Vagina (tissue), 2 donors: ENCODE measurements around the gene CYP1A1. TPM values are rescaled to one million over a fixed set of nuclear protein-coding genes. Genes with fewer than 3 reads are reported as not detected.

Source experiments
- DNase-seq, 2 donors: peaks; one replicate each; pipeline ENCODE4 v3.0.0-alpha.2; 2017; ENCODE audit errors: extremely low spot score in 2 of 2
- H3K27ac ChIP-seq: fragments of 200-600 bp; sonication (generic); one replicate; pipeline ENCODE4 v1.5.1; 2019
- H3K27me3 ChIP-seq: fragments of 200-600 bp; sonication (generic); one replicate; pipeline ENCODE4 v1.5.1; 2019
- H3K36me3 ChIP-seq, 2 donors: fragments of 200-600 bp; sonication (generic); one replicate each; pipeline ENCODE4 v1.5.1; 2017 to 2019
- H3K4me1 ChIP-seq: fragments of 200-600 bp; sonication (generic); one replicate; pipeline ENCODE4 v1.5.1; 2019
- H3K4me3 ChIP-seq, 2 donors: fragments of 200-600 bp; sonication (generic); 1 replicate in 1 of 2; 2 replicates in 1 of 2; pipeline ENCODE4 v1.5.1; 2016 to 2019
- H3K9me3 ChIP-seq: fragments of 200-600 bp; sonication (generic); one replicate; pipeline ENCODE4 v1.5.1; 2019
- POLR2A ChIP-seq, 2 donors: fragments of 450-650 bp; IDR thresholded peaks; one replicate each; pipeline ENCODE4 v1.6.1; 2017; ENCODE audit warnings: antibody characterized with exemption in 2 of 2, mild to moderate bottlenecking in 2 of 2, moderate library complexity in 2 of 2
- POLR2AphosphoS5 ChIP-seq, 2 donors: sonication (generic); formaldehyde crosslinking; IDR thresholded peaks; one replicate each; pipeline ENCODE4 v1.9.0; 2017; ENCODE audit warnings: antibody characterized with exemption in 2 of 2, mild to moderate bottlenecking in 2 of 2, low read depth in 1 of 2; ENCODE audit not compliant: insufficient read depth in 1 of 2
- intact Hi-C: fragments of 100-400 bp; cut with DNase I; formaldehyde crosslinking; loops from one replicate; pipeline ENCODE4 v1.15.1; 2023
- total RNA-seq: library from RNA; depleted of rRNA; stranded (reverse); fragments of >200 nt; gene quantifications from one replicate; pipeline ENCODE4 v1.2.3, GENCODE V29; 2016
- TF ChIP-seq, protein P1 (sequence below), 3 experiments: fragments of 450-650 bp in 2 of 3; fragments of 200-600 bp in 1 of 3; sonication (generic) in 1 of 3; IDR thresholded peaks; one replicate each; pipeline ENCODE4 v1.5.1; 2017 to 2019; ENCODE audit warnings: antibody characterized with exemption in 3 of 3, mild to moderate bottlenecking in 2 of 3, moderate library complexity in 2 of 3

The CYP1A1 gene
- total RNA-seq, 1 donor from 2014 or later = 1.5 TPM

DNA sequence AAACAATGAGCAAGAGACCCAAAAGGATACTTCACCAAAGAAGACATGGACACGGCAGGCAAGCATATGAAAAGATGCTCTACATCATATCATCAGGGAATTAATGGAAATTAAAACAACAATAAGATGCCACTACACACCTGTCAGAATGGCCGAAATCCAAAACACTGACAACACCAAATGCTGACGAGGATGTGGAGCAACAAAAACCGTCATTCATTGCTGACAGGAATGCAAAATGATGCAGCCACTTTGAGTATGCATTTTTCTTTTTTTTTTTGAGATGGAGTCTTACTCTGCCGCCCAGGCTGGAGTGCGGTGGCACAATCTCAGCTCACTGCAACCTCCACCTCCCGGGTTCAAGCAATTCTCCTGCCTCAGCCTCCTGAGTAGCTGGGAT lies 48.5 kb downstream of the CYP1A1 start:
- peaks cover 0 to 24% of the 10 kb centered on the region in 2 donors for H3K36me3 ChIP-seq
- DNase-seq = no peak
- TF ChIP-seq, protein P1, sequence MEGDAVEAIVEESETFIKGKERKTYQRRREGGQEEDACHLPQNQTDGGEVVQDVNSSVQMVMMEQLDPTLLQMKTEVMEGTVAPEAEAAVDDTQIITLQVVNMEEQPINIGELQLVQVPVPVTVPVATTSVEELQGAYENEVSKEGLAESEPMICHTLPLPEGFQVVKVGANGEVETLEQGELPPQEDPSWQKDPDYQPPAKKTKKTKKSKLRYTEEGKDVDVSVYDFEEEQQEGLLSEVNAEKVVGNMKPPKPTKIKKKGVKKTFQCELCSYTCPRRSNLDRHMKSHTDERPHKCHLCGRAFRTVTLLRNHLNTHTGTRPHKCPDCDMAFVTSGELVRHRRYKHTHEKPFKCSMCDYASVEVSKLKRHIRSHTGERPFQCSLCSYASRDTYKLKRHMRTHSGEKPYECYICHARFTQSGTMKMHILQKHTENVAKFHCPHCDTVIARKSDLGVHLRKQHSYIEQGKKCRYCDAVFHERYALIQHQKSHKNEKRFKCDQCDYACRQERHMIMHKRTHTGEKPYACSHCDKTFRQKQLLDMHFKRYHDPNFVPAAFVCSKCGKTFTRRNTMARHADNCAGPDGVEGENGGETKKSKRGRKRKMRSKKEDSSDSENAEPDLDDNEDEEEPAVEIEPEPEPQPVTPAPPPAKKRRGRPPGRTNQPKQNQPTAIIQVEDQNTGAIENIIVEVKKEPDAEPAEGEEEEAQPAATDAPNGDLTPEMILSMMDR (IDR thresholded peaks at IDR 0.05) = no peak
- no peak for TF ChIP-seq POLR2AphosphoS5 (IDR thresholded peaks at IDR 0.05; ENCODE audit: insufficient read depth in 1 of 2, low read depth in 1 of 2)
- TF ChIP-seq POLR2A (IDR thresholded peaks at IDR 0.05) = no peak
- no peaks in the 10 kb centered on the region for H3K27me3 ChIP-seq
- no peak overlapping the region for H3K27ac ChIP-seq
- intact Hi-C loops = no loop called here
- no peaks in the 10 kb centered on the region for H3K9me3 ChIP-seq
- H3K4me3 ChIP-seq = no peak overlapping the region
- H3K4me1 ChIP-seq = no peaks in the 10 kb centered on the region

- Histone ChIP-seq H3K4me3 (no peak overlapping the region), H3K4me1 (no peaks in the 10 kb centered on the region), H3K36me3 (peaks cover 0 to 37% of the 10 kb centered on the region in 2 donors), H3K27me3 (no peaks in the 10 kb centered on the region), H3K27ac (no peak overlapping the region), H3K9me3 (no peaks in the 10 kb centered on the region)
- DNase-seq = no peak
- TF ChIP-seq POLR2AphosphoS5 (IDR thresholded peaks at IDR 0.05; ENCODE audit: insufficient read depth in 1 of 2, low read depth in 1 of 2) = no peak
- no peak for TF ChIP-seq POLR2A (IDR thresholded peaks at IDR 0.05)
- TF ChIP-seq, protein P1 (IDR thresholded peaks at IDR 0.05) = no peak
- intact Hi-C loops = no loop called here
Measured at GRCh38 chr15:74674161-74674560, 51.2 kb downstream of the CYP1A1 start.

DNA sequence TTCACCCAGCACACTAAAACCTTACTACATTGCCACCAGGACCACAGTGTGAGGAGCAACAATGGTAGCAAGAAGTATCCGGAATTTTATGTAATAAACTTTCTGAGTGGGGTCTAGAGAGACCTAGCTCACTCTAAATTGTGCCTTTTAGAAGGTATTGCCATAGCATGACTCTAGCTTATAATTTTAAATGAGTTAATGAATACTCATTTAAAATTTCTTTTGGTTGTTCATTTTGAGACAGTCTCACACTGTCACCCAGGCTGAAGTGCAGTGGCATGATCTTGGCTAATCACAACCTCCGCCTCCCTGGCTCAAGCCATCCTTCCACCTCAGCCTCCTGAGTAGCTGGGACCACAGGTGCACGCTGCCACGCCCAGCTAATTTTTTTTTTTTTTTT lies 55.7 kb downstream of the CYP1A1 start:
- Histone ChIP-seq H3K36me3 (peaks cover 0 to 35% of the 10 kb centered on the region in 2 donors), H3K9me3 (no peaks in the 10 kb centered on the region), H3K4me1 (no peaks in the 10 kb centered on the region), H3K27ac (no peak overlapping the region), H3K27me3 (no peaks in the 10 kb centered on the region), H3K4me3 (no peak overlapping the region)
- intact Hi-C loops = no loop called here
- TF ChIP-seq POLR2A (IDR thresholded peaks at IDR 0.05) (no peak), POLR2AphosphoS5 (IDR thresholded peaks at IDR 0.05; ENCODE audit: insufficient read depth in 1 of 2, low read depth in 1 of 2) (no peak)
- TF ChIP-seq, protein P1 (IDR thresholded peaks at IDR 0.05) = no peak
- no peak for DNase-seq

Other genes with a start within 250 kb of the CYP1A1 start
- gene ARID3B, start 184.3 kb downstream of the CYP1A1 start, total RNA-seq = 15.2 TPM
- 89.1 TPM for gene CLK3, start 109.7 kb downstream of the CYP1A1 start, total RNA-seq
- 23.8 TPM for gene EDC3, start 29.5 kb downstream of the CYP1A1 start, total RNA-seq
- not detected for gene CYP1A2, start 23.3 kb upstream of the CYP1A1 start, total RNA-seq
- gene CSK, start 56.6 kb upstream of the CYP1A1 start, total RNA-seq = 26.3 TPM
- gene LMAN1L, start 87.3 kb upstream of the CYP1A1 start, total RNA-seq = not detected
- not detected for gene CPLX3, start 101.1 kb upstream of the CYP1A1 start, total RNA-seq
- gene ULK3, start 117.6 kb upstream of the CYP1A1 start, total RNA-seq = 75.9 TPM
- gene SCAMP2, start 147.8 kb upstream of the CYP1A1 start, total RNA-seq = 56.7 TPM
- gene MPI, start 164.5 kb upstream of the CYP1A1 start, total RNA-seq = 43.2 TPM
- gene FAM219B, start 181.3 kb upstream of the CYP1A1 start, total RNA-seq = 51.6 TPM
- gene COX5A, start 212.5 kb upstream of the CYP1A1 start, total RNA-seq = 123 TPM
- 11.3 TPM for gene RPP25, start 231.2 kb upstream of the CYP1A1 start, total RNA-seq